Osteocyte (in vitro differentiated cells): ENCODE data around the gene CXCL14. TPM values are rescaled to one million over a fixed set of nuclear protein-coding genes. Genes with fewer than 3 reads are reported as not detected.

Experiments
- DNase-seq: peaks from one replicate; pipeline ENCODE4 v3.0.0; 2021; ENCODE audit warnings: mixed read lengths; ENCODE audit not compliant: unreplicated experiment; ENCODE audit errors: extremely low spot score
- H3K27ac Mint-ChIP-seq: one replicate; pipeline ENCODE4 v1.8.0; 2021; ENCODE audit warnings: mild to moderate bottlenecking, mixed read lengths; ENCODE audit not compliant: unreplicated experiment
- H3K27me3 Mint-ChIP-seq: one replicate; pipeline ENCODE4 v1.8.0; 2021; ENCODE audit warnings: mixed read lengths; ENCODE audit not compliant: unreplicated experiment
- H3K36me3 Mint-ChIP-seq: one replicate; pipeline ENCODE4 v1.8.0; 2021; ENCODE audit warnings: mixed read lengths; ENCODE audit not compliant: unreplicated experiment
- H3K4me1 Mint-ChIP-seq: one replicate; pipeline ENCODE4 v1.8.0; 2021; ENCODE audit warnings: mixed read lengths; ENCODE audit not compliant: unreplicated experiment
- H3K4me3 Mint-ChIP-seq: one replicate; pipeline ENCODE4 v1.8.0; 2021; ENCODE audit warnings: mild to moderate bottlenecking, moderate library complexity, mixed read lengths; ENCODE audit not compliant: unreplicated experiment
- H3K9me3 Mint-ChIP-seq: one replicate; pipeline ENCODE4 v1.8.0; 2021; ENCODE audit warnings: mixed read lengths; ENCODE audit not compliant: unreplicated experiment
- total RNA-seq: library from RNA; stranded (reverse); gene quantifications from 2 replicates; pipeline ENCODE4 v1.2.1, GENCODE V29; 2021
- TF ChIP-seq, protein P1 (sequence below): fragments of 200-600 bp; sonication (generic); IDR thresholded peaks from 2 replicates; pipeline ENCODE4 v1.5.0; 2021; ENCODE audit warnings: antibody characterized with exemption, mild to moderate bottlenecking, moderate library complexity

The CXCL14 gene
- total RNA-seq, 1 donor from 2014 or later = 0.16 TPM

DNA sequence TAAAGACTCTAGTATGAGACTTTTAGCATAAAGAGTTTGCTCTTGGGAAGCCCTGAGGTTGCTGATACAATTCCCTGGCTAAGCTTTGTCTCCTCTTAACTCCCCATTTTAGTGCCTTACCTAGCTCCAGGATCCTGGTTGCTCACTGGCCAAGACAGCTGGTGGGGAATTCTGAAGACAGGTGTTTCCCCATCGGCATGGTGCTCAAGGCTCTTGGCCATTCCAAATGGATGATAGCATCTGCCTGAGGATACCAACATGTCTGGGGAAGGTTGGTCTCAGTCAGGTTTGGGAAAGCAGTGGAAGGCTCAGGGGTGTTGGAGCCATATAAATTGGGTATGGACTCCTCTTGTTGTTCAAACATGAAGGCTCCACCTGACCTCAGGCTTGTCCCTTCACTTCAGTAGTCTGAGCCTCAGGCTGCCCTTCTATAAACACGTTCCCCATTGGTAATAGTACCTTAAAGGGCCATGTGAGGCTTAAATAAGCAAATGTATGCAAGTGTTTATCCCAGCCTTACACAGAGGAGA lies 44.5 kb upstream of the CXCL14 start:
- Mint-ChIP-seq H3K27me3 (peaks cover 6% of the 10 kb centered on the region), H3K27ac (no peak overlapping the region), H3K9me3 (peaks cover 15% of the 10 kb centered on the region), H3K4me3 (no peak overlapping the region), H3K4me1 (no peaks in the 10 kb centered on the region), H3K36me3 (peaks cover 5% of the 10 kb centered on the region)
- TF ChIP-seq, protein P1, sequence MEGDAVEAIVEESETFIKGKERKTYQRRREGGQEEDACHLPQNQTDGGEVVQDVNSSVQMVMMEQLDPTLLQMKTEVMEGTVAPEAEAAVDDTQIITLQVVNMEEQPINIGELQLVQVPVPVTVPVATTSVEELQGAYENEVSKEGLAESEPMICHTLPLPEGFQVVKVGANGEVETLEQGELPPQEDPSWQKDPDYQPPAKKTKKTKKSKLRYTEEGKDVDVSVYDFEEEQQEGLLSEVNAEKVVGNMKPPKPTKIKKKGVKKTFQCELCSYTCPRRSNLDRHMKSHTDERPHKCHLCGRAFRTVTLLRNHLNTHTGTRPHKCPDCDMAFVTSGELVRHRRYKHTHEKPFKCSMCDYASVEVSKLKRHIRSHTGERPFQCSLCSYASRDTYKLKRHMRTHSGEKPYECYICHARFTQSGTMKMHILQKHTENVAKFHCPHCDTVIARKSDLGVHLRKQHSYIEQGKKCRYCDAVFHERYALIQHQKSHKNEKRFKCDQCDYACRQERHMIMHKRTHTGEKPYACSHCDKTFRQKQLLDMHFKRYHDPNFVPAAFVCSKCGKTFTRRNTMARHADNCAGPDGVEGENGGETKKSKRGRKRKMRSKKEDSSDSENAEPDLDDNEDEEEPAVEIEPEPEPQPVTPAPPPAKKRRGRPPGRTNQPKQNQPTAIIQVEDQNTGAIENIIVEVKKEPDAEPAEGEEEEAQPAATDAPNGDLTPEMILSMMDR = no peak
- no peak for DNase-seq

DNA sequence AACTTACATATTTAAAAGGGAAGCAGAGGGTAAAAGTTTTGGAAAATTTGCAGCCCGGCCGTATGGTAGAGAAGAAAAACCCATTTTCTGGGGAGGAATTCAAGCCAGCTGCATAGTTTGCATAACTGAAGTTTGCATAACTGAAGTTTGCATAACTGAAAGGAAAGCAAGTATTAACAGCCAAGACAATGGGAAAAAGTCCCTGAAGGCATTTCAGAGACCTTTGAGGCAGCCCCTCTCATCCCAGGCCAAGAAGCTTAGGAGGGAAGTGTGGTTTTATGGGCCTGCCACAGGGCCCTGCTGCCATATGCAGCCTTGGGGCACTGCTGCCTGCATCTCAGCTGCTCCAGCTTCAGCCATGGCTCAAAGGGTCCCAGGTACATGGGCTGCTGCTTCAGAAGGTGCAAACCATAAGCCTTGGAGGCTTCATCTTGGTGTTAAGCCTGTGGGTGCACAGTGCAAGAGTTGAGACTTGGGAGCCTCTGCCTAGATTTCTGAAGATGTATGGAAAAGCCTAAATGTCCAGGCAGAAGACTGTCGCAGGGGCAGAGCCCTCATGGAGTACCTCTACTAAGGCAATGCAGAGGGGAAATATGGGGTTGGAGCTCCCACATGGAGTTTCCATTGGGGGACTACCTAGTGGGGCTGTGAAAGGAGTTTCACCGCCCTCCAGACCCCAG lies 36.9 kb upstream of the CXCL14 start:
- Mint-ChIP-seq H3K4me1 (no peaks in the 10 kb centered on the region), H3K36me3 (peaks cover 5% of the 10 kb centered on the region), H3K27ac (no peak overlapping the region), H3K27me3 (peaks cover 32% of the 10 kb centered on the region), H3K4me3 (no peak overlapping the region), H3K9me3 (peaks cover 22% of the 10 kb centered on the region)
- DNase-seq = no peak
- TF ChIP-seq, protein P1 = no peak

DNA sequence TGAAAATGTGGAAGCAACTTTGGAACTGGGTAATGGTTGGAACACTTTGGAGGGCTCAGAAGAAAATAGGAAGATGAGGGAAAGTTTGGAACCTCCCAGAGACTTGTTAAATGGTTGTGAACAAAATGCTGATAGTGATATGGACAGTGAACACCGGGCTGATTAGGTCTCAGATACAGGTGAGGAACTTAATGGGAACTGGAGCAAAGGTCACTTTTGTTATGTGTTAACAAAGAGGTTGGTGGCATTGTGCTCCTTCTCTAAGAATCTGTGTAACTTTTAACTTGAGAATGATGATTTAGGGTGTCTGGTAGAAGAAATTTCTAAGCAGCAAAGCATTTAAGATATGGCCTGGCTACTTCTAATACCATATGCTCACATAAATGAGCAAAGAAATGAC lies 36.4 kb upstream of the CXCL14 start:
- Mint-ChIP-seq H3K27me3 (peaks cover 32% of the 10 kb centered on the region), H3K4me1 (no peaks in the 10 kb centered on the region), H3K4me3 (no peak overlapping the region), H3K27ac (no peak overlapping the region), H3K9me3 (peaks cover 22% of the 10 kb centered on the region), H3K36me3 (peaks cover 5% of the 10 kb centered on the region)
- TF ChIP-seq, protein P1 = no peak
- no peak for DNase-seq

DNA sequence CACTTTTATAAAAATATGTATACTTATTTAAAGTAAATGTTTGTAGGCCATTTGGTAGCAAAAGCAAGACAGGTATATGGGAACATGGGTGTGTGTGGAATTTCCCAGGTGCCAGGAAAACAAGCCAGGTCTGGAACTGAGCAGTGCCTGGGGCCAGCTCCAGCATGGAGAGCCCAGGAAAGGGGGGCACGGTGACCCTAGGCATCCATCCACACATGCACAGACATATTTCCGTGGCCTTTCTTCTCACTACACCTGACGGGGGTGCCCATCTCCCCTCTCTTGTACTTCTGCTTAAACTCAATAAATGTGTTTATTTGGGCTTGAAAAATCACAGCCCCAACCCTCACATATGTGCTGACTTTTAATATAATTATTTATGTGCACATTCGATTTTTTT lies 31.2 kb upstream of the CXCL14 start:
- DNase-seq = peak; percentile 25
- Mint-ChIP-seq H3K4me3 (no peak overlapping the region), H3K9me3 (no peaks in the 10 kb centered on the region), H3K27me3 (peaks cover 52% of the 10 kb centered on the region), H3K4me1 (no peaks in the 10 kb centered on the region), H3K27ac (no peak overlapping the region), H3K36me3 (no peaks in the 10 kb centered on the region)
- TF ChIP-seq, protein P1 = no peak

DNA sequence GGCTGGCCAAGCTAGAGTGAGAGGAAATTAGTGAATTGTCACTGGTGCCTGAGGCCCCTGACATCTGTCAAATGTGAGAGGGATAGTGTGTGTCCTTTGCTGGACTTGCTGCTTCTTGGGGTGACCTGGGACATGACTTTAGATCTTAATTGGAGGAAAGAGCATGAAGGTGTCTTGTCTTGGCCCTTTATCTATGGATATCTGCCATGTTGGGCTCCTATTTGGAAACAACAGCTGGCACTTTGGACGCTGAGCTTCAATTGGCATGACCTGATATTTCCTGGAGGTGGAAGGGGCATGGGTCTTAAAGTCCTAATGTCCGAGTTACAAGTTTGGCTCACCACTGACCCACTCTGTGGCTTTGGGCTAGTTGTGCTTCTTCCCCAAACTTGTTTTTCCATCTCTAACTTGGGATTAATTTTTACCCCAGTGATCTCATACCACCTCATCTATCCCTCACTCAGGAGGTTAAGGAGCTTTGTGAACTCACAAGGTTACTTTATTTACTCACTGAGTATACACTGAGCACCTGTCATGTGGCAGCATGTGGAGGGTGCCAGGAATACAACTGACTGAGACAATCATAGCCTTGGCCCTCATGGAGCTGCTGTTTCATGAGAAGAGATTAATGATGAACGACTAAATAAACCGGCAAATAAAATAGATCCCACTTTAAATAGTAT lies 30.1 kb upstream of the CXCL14 start:
- Mint-ChIP-seq H3K4me3 (no peak overlapping the region), H3K9me3 (no peaks in the 10 kb centered on the region), H3K4me1 (no peaks in the 10 kb centered on the region), H3K36me3 (no peaks in the 10 kb centered on the region), H3K27ac (no peak overlapping the region), H3K27me3 (peaks cover 44% of the 10 kb centered on the region)
- TF ChIP-seq, protein P1 = no peak
- DNase-seq = peak; percentile 23
